Neural progenitor cell (in vitro differentiated cells): Measurements from ENCODE around the gene MAP2K5.

Experiments
- CTCF ChIP-seq: fragments of 200-600 bp; sonication (generic); IDR thresholded peaks from 2 replicates; pipeline ENCODE4 v1.5.1; 2017; ENCODE audit warnings: antibody characterized with exemption, mild to moderate bottlenecking
- EZH2 ChIP-seq: fragments of 200-600 bp; sonication (generic); IDR thresholded peaks from 2 replicates; pipeline ENCODE4 v1.6.1; 2017; ENCODE audit warnings: antibody characterized with exemption, mild to moderate bottlenecking, moderate library complexity

- TF ChIP-seq CTCF, result no peak
- no peak for TF ChIP-seq EZH2
These were observed 14.6 kb downstream of the MAP2K5 start for GRCh38 chr15:67556976-67557570.
